ENCODE measurements around the gene GPBP1.

GRCh38 chr5:57174890-57175510 is 1.1 kb downstream of the GPBP1 start:
- TF ChIP-seq EZH2phosphoT487 (IDR thresholded peaks at IDR 0.05; ENCODE audit: unreplicated experiment) (no peak), EZH2 (IDR thresholded peaks at IDR 0.05; ENCODE audit: low read depth, unreplicated experiment) (no peak), CREB1 (CRISPR knock-in tag; IDR thresholded peaks at IDR 0.05; ENCODE audit: low read depth) (no peak), POLR2AphosphoS5 (IDR thresholded peaks at IDR 0.05; ENCODE audit: low read depth) (no peak), STAT1 (IDR thresholded peaks at IDR 0.05; ENCODE audit: unreplicated experiment) (no peak), ETS1 (IDR thresholded peaks at IDR 0.05) (no peak), REST (IDR thresholded peaks at IDR 0.05; ENCODE audit: unreplicated experiment) (no peak), JUNB (IDR thresholded peaks at IDR 0.05; ENCODE audit: unreplicated experiment) (no peak), NANOG (IDR thresholded peaks at IDR 0.05; ENCODE audit: borderline replicate concordance) (no peak), ZNF114 (CRISPR knock-in tag; IDR thresholded peaks at IDR 0.05) (no peak), ZNF331 (CRISPR knock-in tag; IDR thresholded peaks at IDR 0.05; ENCODE audit: low read depth) (no peak)
- TF ChIP-seq, protein P1, sequence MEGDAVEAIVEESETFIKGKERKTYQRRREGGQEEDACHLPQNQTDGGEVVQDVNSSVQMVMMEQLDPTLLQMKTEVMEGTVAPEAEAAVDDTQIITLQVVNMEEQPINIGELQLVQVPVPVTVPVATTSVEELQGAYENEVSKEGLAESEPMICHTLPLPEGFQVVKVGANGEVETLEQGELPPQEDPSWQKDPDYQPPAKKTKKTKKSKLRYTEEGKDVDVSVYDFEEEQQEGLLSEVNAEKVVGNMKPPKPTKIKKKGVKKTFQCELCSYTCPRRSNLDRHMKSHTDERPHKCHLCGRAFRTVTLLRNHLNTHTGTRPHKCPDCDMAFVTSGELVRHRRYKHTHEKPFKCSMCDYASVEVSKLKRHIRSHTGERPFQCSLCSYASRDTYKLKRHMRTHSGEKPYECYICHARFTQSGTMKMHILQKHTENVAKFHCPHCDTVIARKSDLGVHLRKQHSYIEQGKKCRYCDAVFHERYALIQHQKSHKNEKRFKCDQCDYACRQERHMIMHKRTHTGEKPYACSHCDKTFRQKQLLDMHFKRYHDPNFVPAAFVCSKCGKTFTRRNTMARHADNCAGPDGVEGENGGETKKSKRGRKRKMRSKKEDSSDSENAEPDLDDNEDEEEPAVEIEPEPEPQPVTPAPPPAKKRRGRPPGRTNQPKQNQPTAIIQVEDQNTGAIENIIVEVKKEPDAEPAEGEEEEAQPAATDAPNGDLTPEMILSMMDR (conservative IDR thresholded peaks at IDR 0.05; ENCODE audit: low read depth in 2 of 2) = no peak
- TF ChIP-seq, protein P2, sequence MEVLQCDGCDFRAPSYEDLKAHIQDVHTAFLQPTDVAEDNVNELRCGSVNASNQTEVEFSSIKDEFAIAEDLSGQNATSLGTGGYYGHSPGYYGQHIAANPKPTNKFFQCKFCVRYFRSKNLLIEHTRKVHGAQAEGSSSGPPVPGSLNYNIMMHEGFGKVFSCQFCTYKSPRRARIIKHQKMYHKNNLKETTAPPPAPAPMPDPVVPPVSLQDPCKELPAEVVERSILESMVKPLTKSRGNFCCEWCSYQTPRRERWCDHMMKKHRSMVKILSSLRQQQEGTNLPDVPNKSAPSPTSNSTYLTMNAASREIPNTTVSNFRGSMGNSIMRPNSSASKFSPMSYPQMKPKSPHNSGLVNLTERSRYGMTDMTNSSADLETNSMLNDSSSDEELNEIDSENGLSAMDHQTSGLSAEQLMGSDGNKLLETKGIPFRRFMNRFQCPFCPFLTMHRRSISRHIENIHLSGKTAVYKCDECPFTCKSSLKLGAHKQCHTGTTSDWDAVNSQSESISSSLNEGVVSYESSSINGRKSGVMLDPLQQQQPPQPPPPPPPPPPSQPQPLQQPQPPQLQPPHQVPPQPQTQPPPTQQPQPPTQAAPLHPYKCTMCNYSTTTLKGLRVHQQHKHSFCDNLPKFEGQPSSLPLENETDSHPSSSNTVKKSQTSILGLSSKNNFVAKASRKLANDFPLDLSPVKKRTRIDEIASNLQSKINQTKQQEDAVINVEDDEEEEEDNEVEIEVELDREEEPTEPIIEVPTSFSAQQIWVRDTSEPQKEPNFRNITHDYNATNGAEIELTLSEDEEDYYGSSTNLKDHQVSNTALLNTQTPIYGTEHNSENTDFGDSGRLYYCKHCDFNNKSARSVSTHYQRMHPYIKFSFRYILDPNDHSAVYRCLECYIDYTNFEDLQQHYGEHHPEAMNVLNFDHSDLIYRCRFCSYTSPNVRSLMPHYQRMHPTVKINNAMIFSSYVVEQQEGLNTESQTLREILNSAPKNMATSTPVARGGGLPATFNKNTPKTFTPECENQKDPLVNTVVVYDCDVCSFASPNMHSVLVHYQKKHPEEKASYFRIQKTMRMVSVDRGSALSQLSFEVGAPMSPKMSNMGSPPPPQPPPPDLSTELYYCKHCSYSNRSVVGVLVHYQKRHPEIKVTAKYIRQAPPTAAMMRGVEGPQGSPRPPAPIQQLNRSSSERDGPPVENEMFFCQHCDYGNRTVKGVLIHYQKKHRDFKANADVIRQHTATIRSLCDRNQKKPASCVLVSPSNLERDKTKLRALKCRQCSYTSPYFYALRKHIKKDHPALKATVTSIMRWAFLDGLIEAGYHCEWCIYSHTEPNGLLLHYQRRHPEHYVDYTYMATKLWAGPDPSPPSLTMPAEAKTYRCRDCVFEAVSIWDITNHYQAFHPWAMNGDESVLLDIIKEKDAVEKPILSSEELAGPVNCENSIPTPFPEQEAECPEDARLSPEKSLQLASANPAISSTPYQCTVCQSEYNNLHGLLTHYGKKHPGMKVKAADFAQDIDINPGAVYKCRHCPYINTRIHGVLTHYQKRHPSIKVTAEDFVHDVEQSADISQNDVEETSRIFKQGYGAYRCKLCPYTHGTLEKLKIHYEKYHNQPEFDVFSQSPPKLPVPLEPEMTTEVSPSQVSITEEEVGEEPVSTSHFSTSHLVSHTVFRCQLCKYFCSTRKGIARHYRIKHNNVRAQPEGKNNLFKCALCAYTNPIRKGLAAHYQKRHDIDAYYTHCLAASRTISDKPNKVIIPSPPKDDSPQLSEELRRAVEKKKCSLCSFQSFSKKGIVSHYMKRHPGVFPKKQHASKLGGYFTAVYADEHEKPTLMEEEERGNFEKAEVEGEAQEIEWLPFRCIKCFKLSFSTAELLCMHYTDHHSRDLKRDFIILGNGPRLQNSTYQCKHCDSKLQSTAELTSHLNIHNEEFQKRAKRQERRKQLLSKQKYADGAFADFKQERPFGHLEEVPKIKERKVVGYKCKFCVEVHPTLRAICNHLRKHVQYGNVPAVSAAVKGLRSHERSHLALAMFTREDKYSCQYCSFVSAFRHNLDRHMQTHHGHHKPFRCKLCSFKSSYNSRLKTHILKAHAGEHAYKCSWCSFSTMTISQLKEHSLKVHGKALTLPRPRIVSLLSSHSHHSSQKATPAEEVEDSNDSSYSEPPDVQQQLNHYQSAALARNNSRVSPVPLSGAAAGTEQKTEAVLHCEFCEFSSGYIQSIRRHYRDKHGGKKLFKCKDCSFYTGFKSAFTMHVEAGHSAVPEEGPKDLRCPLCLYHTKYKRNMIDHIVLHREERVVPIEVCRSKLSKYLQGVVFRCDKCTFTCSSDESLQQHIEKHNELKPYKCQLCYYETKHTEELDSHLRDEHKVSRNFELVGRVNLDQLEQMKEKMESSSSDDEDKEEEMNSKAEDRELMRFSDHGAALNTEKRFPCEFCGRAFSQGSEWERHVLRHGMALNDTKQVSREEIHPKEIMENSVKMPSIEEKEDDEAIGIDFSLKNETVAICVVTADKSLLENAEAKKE (CRISPR knock-in tag; IDR thresholded peaks at IDR 0.05) = no peak

Data from GM23338 (cell line).